ENCODE measurements around the gene RPS24.

DNA sequence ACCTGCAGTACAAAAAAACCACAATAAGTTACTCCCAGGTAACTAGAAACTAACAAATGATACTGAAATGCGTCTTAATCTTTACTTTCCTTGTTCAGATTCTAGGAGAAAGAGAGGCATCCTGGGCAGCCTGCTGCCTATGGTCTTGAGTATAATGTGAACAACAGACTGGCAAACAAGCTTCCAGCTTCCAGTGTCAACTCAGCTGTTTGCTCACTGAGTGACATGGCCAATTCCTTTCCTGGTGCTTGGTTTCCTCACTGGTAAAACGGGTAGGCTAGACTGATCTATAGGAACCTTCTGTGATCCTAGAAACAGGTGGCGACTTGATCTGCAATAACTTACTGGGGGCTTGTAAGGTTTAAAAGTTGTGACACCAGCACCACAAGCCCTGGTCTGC lies 14.4 kb upstream of the RPS24 start:
- TF ChIP-seq POLR2A (IDR thresholded peaks at IDR 0.05) = no peak
- TF ChIP-seq, protein P1, sequence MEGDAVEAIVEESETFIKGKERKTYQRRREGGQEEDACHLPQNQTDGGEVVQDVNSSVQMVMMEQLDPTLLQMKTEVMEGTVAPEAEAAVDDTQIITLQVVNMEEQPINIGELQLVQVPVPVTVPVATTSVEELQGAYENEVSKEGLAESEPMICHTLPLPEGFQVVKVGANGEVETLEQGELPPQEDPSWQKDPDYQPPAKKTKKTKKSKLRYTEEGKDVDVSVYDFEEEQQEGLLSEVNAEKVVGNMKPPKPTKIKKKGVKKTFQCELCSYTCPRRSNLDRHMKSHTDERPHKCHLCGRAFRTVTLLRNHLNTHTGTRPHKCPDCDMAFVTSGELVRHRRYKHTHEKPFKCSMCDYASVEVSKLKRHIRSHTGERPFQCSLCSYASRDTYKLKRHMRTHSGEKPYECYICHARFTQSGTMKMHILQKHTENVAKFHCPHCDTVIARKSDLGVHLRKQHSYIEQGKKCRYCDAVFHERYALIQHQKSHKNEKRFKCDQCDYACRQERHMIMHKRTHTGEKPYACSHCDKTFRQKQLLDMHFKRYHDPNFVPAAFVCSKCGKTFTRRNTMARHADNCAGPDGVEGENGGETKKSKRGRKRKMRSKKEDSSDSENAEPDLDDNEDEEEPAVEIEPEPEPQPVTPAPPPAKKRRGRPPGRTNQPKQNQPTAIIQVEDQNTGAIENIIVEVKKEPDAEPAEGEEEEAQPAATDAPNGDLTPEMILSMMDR (IDR thresholded peaks at IDR 0.05) = no peak

Measured in thyroid gland (tissue), 4 donors.